Cardiac muscle cell (in vitro differentiated cells and primary cell): ENCODE results near the gene SMG5. TPM values are rescaled to one million over a fixed set of nuclear protein-coding genes. Genes with fewer than 3 reads are reported as not detected.

Experiments
- DNase-seq, 2 donors: peaks; one replicate each; pipeline versions ENCODE4 v3.0.0 to v3.0.0-alpha.2; 2010 to 2017; ENCODE audit warnings: low read depth in 1 of 2, low spot score in 1 of 2
- H3K27ac ChIP-seq: fragments of 200-600 bp; sonication (generic); 2 replicates; pipeline ENCODE4 v1.5.1; 2016
- H3K27me3 ChIP-seq: fragments of 200-600 bp; sonication (generic); 2 replicates; pipeline ENCODE4 v1.6.0; 2016; ENCODE audit warnings: control low read depth
- H3K36me3 ChIP-seq: fragments of 200-600 bp; sonication (generic); 2 replicates; pipeline ENCODE4 v1.5.1; 2016; ENCODE audit warnings: control low read depth
- H3K4me1 ChIP-seq: fragments of 200-600 bp; sonication (generic); 2 replicates; pipeline ENCODE4 v1.8.1; 2017; ENCODE audit warnings: low read depth, mild to moderate bottlenecking, mixed run types
- H3K4me3 ChIP-seq: fragments of 200-600 bp; sonication (generic); 2 replicates; pipeline ENCODE4 v1.5.1; 2016; ENCODE audit warnings: mild to moderate bottlenecking
- H3K9me3 ChIP-seq: fragments of 200-600 bp; sonication (generic); 2 replicates; pipeline ENCODE4 v1.5.1; 2017; ENCODE audit warnings: low read depth, mild to moderate bottlenecking, control low read depth
- polyA plus RNA-seq: library from polyadenylated mRNA; unstranded; fragments of >200 nt; fragmentation: Nextera tagmentation; extraction: Ambion mirVana; gene quantifications from 2 replicates; pipeline ENCODE4 v1.2.1, GENCODE V29; 2016
- total RNA-seq: library from RNA; depleted of rRNA; stranded (reverse); fragments of >200 nt; gene quantifications from 2 replicates; pipeline ENCODE4 v1.2.3, GENCODE V29; 2016
- TF ChIP-seq, protein P1 (sequence below): IDR thresholded peaks from 2 replicates; pipeline ENCODE4 v1.5.1; 2012; ENCODE audit warnings: low read depth, mild to moderate bottlenecking, low read length

The SMG5 gene
- total and polyA plus RNA-seq, 2 experiments from 2014 or later, result 95.5 to 110 TPM

DNA sequence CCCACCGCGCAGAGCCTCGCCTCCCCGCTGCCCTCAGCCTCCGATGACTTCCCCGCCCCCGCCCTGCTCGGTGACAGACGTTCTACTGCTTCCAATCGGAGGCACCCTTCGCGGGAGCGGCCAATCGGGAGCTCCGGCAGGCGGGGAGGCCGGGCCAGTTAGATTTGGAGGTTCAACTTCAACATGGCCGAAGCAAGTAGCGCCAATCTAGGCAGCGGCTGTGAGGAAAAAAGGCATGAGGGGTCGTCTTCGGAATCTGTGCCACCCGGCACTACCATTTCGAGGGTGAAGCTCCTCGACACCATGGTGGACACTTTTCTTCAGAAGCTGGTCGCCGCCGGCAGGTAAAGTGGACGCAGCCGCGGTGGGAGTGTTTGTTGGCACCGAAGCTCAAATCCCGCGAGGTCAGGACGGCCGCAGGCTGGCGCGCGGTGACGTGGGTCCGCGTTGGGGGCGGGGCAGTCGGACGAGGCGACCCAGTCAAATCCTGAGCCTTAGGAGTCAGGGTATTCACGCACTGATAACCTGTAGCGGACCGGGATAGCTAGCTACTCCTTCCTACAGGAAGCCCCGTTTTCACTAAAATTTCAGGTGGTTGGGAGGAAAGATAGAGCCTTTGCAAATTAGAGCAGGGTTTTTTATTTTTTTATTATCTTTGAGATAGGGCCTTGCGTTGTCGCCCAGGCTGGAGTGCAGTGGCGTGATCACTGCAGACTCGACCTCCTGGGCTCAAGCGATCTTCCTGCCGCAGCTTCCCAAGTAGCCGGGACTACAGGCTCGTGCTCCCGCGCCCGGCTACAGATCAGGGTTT, 69.6 kb downstream of the SMG5 start, which contains the start of gene PMF1:
Gene PMF1 (plus strand): TSS at position 175 of the 811 bp plus-strand sequence. CDS start 9 bp downstream, at position 184.
- TF ChIP-seq, protein P1, sequence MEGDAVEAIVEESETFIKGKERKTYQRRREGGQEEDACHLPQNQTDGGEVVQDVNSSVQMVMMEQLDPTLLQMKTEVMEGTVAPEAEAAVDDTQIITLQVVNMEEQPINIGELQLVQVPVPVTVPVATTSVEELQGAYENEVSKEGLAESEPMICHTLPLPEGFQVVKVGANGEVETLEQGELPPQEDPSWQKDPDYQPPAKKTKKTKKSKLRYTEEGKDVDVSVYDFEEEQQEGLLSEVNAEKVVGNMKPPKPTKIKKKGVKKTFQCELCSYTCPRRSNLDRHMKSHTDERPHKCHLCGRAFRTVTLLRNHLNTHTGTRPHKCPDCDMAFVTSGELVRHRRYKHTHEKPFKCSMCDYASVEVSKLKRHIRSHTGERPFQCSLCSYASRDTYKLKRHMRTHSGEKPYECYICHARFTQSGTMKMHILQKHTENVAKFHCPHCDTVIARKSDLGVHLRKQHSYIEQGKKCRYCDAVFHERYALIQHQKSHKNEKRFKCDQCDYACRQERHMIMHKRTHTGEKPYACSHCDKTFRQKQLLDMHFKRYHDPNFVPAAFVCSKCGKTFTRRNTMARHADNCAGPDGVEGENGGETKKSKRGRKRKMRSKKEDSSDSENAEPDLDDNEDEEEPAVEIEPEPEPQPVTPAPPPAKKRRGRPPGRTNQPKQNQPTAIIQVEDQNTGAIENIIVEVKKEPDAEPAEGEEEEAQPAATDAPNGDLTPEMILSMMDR, result no peak
- DNase-seq, result peak; percentile 97
- peaks cover 4% of the 10 kb centered on the region for H3K4me1 ChIP-seq
- H3K9me3 ChIP-seq, result no peaks in the 10 kb centered on the region
- H3K27me3 ChIP-seq, result no peaks in the 10 kb centered on the region
- peak within 1 kb of the TSS; percentile 48 for H3K4me3 ChIP-seq
- H3K36me3 ChIP-seq, result peaks cover 1% of the 10 kb centered on the region
- H3K27ac ChIP-seq, result peak within 1 kb of the TSS; percentile 98

DNA sequence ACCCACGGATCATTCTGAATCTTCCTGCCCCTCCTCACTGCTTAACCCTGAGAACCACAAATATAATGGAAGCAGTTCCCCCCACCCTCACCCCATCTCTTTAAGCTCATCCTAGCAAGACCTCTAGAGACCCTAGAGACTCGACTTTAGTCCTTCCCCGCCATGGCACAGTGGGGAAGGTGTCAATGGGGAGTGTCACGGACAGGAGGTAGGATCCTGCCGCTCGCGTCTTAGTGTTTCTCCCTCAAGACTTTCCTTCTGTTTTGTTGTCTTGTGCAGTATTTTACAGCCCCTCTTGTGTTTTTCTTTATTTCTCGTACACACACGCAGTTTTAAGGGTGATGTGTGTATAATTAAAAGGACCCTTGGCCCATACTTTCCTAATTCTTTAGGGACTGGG, 70.5 kb downstream of the SMG5 start:
- Histone ChIP-seq H3K36me3 (peaks cover 3% of the 10 kb centered on the region), H3K27ac (peak overlapping the region; percentile 98), H3K27me3 (no peaks in the 10 kb centered on the region), H3K9me3 (no peaks in the 10 kb centered on the region), H3K4me3 (peak overlapping the region; percentile 48), H3K4me1 (peaks cover 4% of the 10 kb centered on the region)
- no peak for DNase-seq
- TF ChIP-seq, protein P1, result no peak

DNA sequence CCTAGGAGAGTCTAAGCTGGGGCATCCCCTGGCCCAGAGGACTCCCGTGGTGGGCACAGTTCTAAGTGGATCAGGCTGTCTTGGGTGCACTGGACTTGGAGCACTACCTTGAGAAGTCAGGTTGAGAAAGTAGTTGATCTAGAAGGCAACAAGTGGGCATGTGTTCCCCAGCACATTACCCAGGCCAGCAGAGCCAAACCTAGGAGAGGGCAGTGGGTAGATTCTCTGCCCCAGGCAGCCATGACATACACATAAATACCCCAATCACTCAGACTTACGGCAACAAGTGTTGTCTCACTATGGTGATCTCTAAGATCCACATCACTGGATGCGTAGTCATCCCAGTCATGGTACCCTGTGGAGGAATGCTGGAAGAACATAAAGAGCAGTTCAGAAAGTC, 71.4 kb downstream of the SMG5 start:
- peaks cover 3% of the 10 kb centered on the region for H3K36me3 ChIP-seq
- no peaks in the 10 kb centered on the region for H3K9me3 ChIP-seq
- no peak overlapping the region for H3K27ac ChIP-seq
- TF ChIP-seq, protein P1, result no peak
- H3K4me1 ChIP-seq, result peaks cover 4% of the 10 kb centered on the region
- DNase-seq, result no peak
- no peak overlapping the region for H3K4me3 ChIP-seq
- no peaks in the 10 kb centered on the region for H3K27me3 ChIP-seq

DNA sequence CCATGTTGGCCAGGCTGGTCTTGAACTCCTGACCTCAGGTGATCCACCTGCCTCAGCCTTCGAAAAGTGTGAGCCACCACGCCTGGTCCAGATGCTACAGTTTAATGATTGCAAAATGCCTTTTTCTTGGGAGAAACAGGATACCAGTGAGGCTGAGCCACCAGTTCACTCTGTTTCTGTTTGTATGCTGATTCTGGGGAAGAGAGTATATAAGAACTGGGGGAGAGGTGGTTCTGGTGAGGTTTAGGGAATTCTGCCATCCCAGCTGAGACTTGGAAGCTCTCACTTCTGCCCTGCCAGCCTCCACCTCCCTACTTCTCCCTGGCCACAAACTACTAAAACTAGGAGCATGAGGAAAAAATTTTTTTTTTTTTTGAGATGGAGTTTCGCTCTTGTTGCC, 77.9 kb downstream of the SMG5 start:
- peak in 1 of 2 donors; percentile 40 for DNase-seq
- Histone ChIP-seq H3K27me3 (no peaks in the 10 kb centered on the region), H3K4me1 (no peaks in the 10 kb centered on the region), H3K4me3 (no peak overlapping the region), H3K9me3 (no peaks in the 10 kb centered on the region), H3K36me3 (peaks cover 7% of the 10 kb centered on the region), H3K27ac (no peak overlapping the region)
- TF ChIP-seq, protein P1, result no peak

DNA sequence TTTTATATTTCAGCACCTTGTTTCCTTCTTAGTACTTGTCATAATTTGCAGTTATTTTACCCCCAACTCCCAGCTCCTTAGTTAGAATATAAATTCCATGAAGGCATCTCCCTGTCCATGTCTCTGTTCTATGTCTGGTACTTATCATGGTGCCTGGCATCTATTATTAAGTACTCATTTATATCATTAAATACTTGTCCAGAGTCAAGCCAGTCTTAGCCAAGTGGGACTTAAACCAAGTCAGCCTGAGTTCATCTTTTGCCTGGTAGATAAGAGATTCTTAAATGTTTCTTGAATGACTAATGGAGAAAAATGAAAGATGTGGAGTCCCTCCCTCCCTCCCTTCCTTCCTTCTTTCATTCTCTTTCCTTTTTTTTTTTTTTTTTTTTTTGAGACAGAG, 79.3 kb downstream of the SMG5 start:
- Histone ChIP-seq H3K9me3 (no peaks in the 10 kb centered on the region), H3K36me3 (peaks cover 7% of the 10 kb centered on the region), H3K27ac (no peak overlapping the region), H3K27me3 (no peaks in the 10 kb centered on the region), H3K4me3 (no peak overlapping the region), H3K4me1 (no peaks in the 10 kb centered on the region)
- peak in 1 of 2 donors; percentile 82 for DNase-seq
- TF ChIP-seq, protein P1, result no peak
